ENCODE results near the gene PPP1R11.

GRCh38 chr6:30075094-30075789 is 8.2 kb downstream of the PPP1R11 start, which contains the start of gene RNF39:
- TF ChIP-seq CTCF (CRISPR knock-in tag; IDR thresholded peaks at IDR 0.05) (no peak), POLR2A (IDR thresholded peaks at IDR 0.05; ENCODE audit: insufficient read depth in 1 of 2, low read depth in 2 of 2, low read length in 2 of 2) (no peak), KAT7 (CRISPR knock-in tag; IDR thresholded peaks at IDR 0.05; ENCODE audit: borderline replicate concordance) (no peak; the same call in 1 of the 2 replicates), CERS6 (CRISPR knock-in tag; IDR thresholded peaks at IDR 0.05) (no peak), ZBTB33 (CRISPR knock-in tag; IDR thresholded peaks at IDR 0.05) (no peak), EZH2 (conservative IDR thresholded peaks at IDR 0.05; ENCODE audit: low read depth, low read length) (no peak), REPIN1 (CRISPR knock-in tag; IDR thresholded peaks at IDR 0.05; ENCODE audit: borderline replicate concordance, low read depth) (no peak; the same call in 1 of the 2 replicates), U2AF2 (IDR thresholded peaks at IDR 0.05; ENCODE audit: low read depth, low read length) (no peak), ATF1 (CRISPR knock-in tag; IDR thresholded peaks at IDR 0.05) (no peak), SOX5 (CRISPR knock-in tag; IDR thresholded peaks at IDR 0.05; ENCODE audit: borderline replicate concordance) (no peak), TRIM22 (IDR thresholded peaks at IDR 0.05) (no peak), SIN3A (IDR thresholded peaks at IDR 0.05; ENCODE audit: borderline replicate concordance, low read depth, low read length) (no peak)
